Breast epithelium (tissue), 3 donors: ENCODE measurements around the gene TOGARAM2.

Source experiments
- CTCF ChIP-seq, 3 donors: fragments of 450-650 bp; IDR thresholded peaks; one replicate each; pipeline ENCODE4 v1.5.1; 2016 to 2017; ENCODE audit warnings: antibody characterized with exemption in 3 of 3, mild to moderate bottlenecking in 3 of 3, moderate library complexity in 3 of 3
- POLR2A ChIP-seq: fragments of 450-650 bp; IDR thresholded peaks from one replicate; pipeline ENCODE4 v1.6.1; 2016; ENCODE audit warnings: antibody characterized with exemption, mild to moderate bottlenecking, moderate library complexity

GRCh38 chr2:28949190-28949589, 31.9 kb upstream of the TOGARAM2 start:
- no peak for TF ChIP-seq CTCF (IDR thresholded peaks at IDR 0.05)
- TF ChIP-seq POLR2A = no peak
